Measurements from ENCODE around the gene LOXHD1. TPM values are rescaled to one million over a fixed set of nuclear protein-coding genes. Genes with fewer than 3 reads are reported as not detected.

LOXHD1 gene
- total and polyA plus RNA-seq, 2 donors (not counting 1 experiment from before 2014, with no cell fraction given) = not detected

- Histone ChIP-seq H3K4me3 (ENCODE audit: control extremely low read depth in 1 of 5, extremely low read depth in 1 of 5, insufficient read depth in 1 of 5, low read depth in 2 of 5, low read length in 4 of 5) (no peak overlapping the region), H3K27me3 (replicated peaks in 1 of 4; ENCODE audit: control extremely low read depth in 1 of 4, control insufficient read depth in 3 of 4, insufficient read depth in 4 of 4, low read length in 3 of 4) (no peaks in the 10 kb centered on the region), H3K9me3 (ENCODE audit: control extremely low read depth in 1 of 3, control insufficient read depth in 2 of 3, insufficient read depth in 1 of 3, low read length in 2 of 3) (peaks cover 0 to 3% (median 0%) of the 10 kb centered on the region in 3 donors), H3K4me1 (ENCODE audit: control insufficient read depth in 2 of 2, insufficient read depth in 2 of 2, low read length in 2 of 2) (no peaks in the 10 kb centered on the region), H3K79me2 (ENCODE audit: control insufficient read depth, insufficient read depth, low read length) (no peaks in the 10 kb centered on the region), H3K9ac (ENCODE audit: low read length) (no peak overlapping the region), H3K36me3 (replicated peaks in 1 of 2; ENCODE audit: control extremely low read depth in 1 of 2, control insufficient read depth in 1 of 2, extremely low read depth in 1 of 2, insufficient read depth in 2 of 2, low read length in 1 of 2) (no peaks in the 10 kb centered on the region), H3K27ac (ENCODE audit: low read length in 2 of 2) (no peak overlapping the region), H2AFZ (ENCODE audit: insufficient read depth, low read depth, low read length, poor library complexity, severe bottlenecking) (no peak overlapping the region), H4K20me1 (ENCODE audit: control insufficient read depth, insufficient read depth, low read length, poor library complexity, severe bottlenecking) (no peaks in the 10 kb centered on the region), H3K4me2 (replicated peaks; ENCODE audit: low read depth, low read length, poor library complexity, severe bottlenecking) (no peak overlapping the region)
- Mint-ChIP-seq H3K27ac (no peak overlapping the region), H3K27me3 (peaks cover 7% of the 10 kb centered on the region), H3K4me1 (no peaks in the 10 kb centered on the region), H3K4me3 (no peak overlapping the region), H3K9me3 (ENCODE audit: insufficient read depth) (no peaks in the 10 kb centered on the region)
- intact Hi-C loops (cut with micrococcal nuclease) = no loop called here
- ATAC-seq (ENCODE audit: low read depth) = no peak
- CTCF ChIA-PET = no interaction called here
- no peak for DNase-seq
- POLR2A ChIA-PET = no interaction called here
- TF ChIP-seq EZH2 (IDR thresholded peaks at IDR 0.05; ENCODE audit: borderline replicate concordance, insufficient read depth, low read depth, low read length, poor library complexity, severe bottlenecking) (no peak), CTCF (IDR thresholded peaks at IDR 0.05) (no peak)
- 59% methylated on average over 3 of the region's 3 CpGs for WGBS (ENCODE audit: insufficient coverage)
Observed at GRCh38 chr18:46538376-46538775, 118.6 kb downstream of the LOXHD1 start.

- Histone ChIP-seq H2AFZ (ENCODE audit: insufficient read depth, low read depth, low read length, poor library complexity, severe bottlenecking) (no peak overlapping the region), H3K27me3 (replicated peaks in 1 of 4; ENCODE audit: control extremely low read depth in 1 of 4, control insufficient read depth in 3 of 4, insufficient read depth in 4 of 4, low read length in 3 of 4) (no peaks in the 10 kb centered on the region), H3K4me1 (ENCODE audit: control insufficient read depth in 2 of 2, insufficient read depth in 2 of 2, low read length in 2 of 2) (no peaks in the 10 kb centered on the region), H3K4me3 (ENCODE audit: control extremely low read depth in 1 of 5, extremely low read depth in 1 of 5, insufficient read depth in 1 of 5, low read depth in 2 of 5, low read length in 4 of 5) (no peak overlapping the region), H3K9ac (ENCODE audit: low read length) (no peak overlapping the region), H4K20me1 (ENCODE audit: control insufficient read depth, insufficient read depth, low read length, poor library complexity, severe bottlenecking) (no peaks in the 10 kb centered on the region), H3K36me3 (replicated peaks in 1 of 2; ENCODE audit: control extremely low read depth in 1 of 2, control insufficient read depth in 1 of 2, extremely low read depth in 1 of 2, insufficient read depth in 2 of 2, low read length in 1 of 2) (no peaks in the 10 kb centered on the region), H3K27ac (ENCODE audit: low read length in 2 of 2) (no peak overlapping the region), H3K4me2 (replicated peaks; ENCODE audit: low read depth, low read length, poor library complexity, severe bottlenecking) (no peak overlapping the region), H3K79me2 (ENCODE audit: control insufficient read depth, insufficient read depth, low read length) (no peaks in the 10 kb centered on the region), H3K9me3 (ENCODE audit: control extremely low read depth in 1 of 3, control insufficient read depth in 2 of 3, insufficient read depth in 1 of 3, low read length in 2 of 3) (peaks cover 0 to 3% (median 0%) of the 10 kb centered on the region in 3 donors)
- no peak for DNase-seq
- CTCF ChIA-PET = no interaction called here
- WGBS (ENCODE audit: insufficient coverage) = 80% methylated on average over 7 of the region's 11 CpGs
- no peaks in the 10 kb centered on the region for H3K4me1 Mint-ChIP-seq
- H3K27me3 Mint-ChIP-seq = peaks cover 7% of the 10 kb centered on the region
- no peak for ATAC-seq (ENCODE audit: low read depth)
- intact Hi-C loops (cut with micrococcal nuclease) = no loop called here
- POLR2A ChIA-PET = no interaction called here
- no peak overlapping the region for H3K27ac Mint-ChIP-seq
- no peak for TF ChIP-seq CTCF (IDR thresholded peaks at IDR 0.05)
- no peak for TF ChIP-seq EZH2 (IDR thresholded peaks at IDR 0.05; ENCODE audit: borderline replicate concordance, insufficient read depth, low read depth, low read length, poor library complexity, severe bottlenecking)
- no peak overlapping the region for H3K4me3 Mint-ChIP-seq
- H3K9me3 Mint-ChIP-seq (ENCODE audit: insufficient read depth) = no peaks in the 10 kb centered on the region
Observed at GRCh38 chr18:46536215-46536874, 120.7 kb downstream of the LOXHD1 start.

All from B cell (primary cell).